GM21786 (cell line): ENCODE results near the gene NOL7.
A peak's percentile ranks its signal among the peaks of the same experiment; 100 is the strongest.

Source experiments
- ATAC-seq: cut with Tn5 transposase; IDR thresholded peaks from one replicate; pipeline ENCODE4 v1.9.1; 2021; ENCODE audit not compliant: unreplicated experiment

NOL7 gene

GRCh38 chr6:13649393-13649792, 34.3 kb downstream of the NOL7 start:
- ATAC-seq, result no peak

GRCh38 chr6:13653296-13653695, 38.2 kb downstream of the NOL7 start:
- no peak for ATAC-seq

GRCh38 chr6:13654496-13654895, 39.4 kb downstream of the NOL7 start:
- no peak for ATAC-seq

- no peak for ATAC-seq
Measured at GRCh38 chr6:13655700-13656099, 40.6 kb downstream of the NOL7 start.

GRCh38 chr6:13660273-13660672, 45.1 kb downstream of the NOL7 start:
- ATAC-seq, result no peak

GRCh38 chr6:13660893-13661292, 45.8 kb downstream of the NOL7 start:
- ATAC-seq, result no peak

- no peak for ATAC-seq
Measured at GRCh38 chr6:13661647-13662046, 46.5 kb downstream of the NOL7 start.

- ATAC-seq, result no peak
Measured at GRCh38 chr6:13662651-13663334, 47.7 kb downstream of the NOL7 start.

- no peak for ATAC-seq
Measured at GRCh38 chr6:13663986-13664385, 48.9 kb downstream of the NOL7 start.

GRCh38 chr6:13664703-13665352, 49.7 kb downstream of the NOL7 start:
- no peak for ATAC-seq

GRCh38 chr6:13666194-13667105, 51.3 kb downstream of the NOL7 start:
- ATAC-seq, result no peak

- ATAC-seq, result no peak
Measured at GRCh38 chr6:13667655-13668054, 52.5 kb downstream of the NOL7 start.

- ATAC-seq, result peak; percentile 56
Measured at GRCh38 chr6:13668291-13668928, 53.3 kb downstream of the NOL7 start.

GRCh38 chr6:13669476-13669875, 54.3 kb downstream of the NOL7 start:
- ATAC-seq, result no peak
